ENCODE data around the gene SPSB1.

GRCh38 chr1:9278585-9279153, 14.0 kb upstream of the SPSB1 start:
- TF ChIP-seq POLR2A (IDR thresholded peaks at IDR 0.05) (no peak), CTCF (IDR thresholded peaks at IDR 0.05) (no peak)

Data from uterus (tissue), 2 donors.